IMR-90 (cell line): Measurements from ENCODE around the gene NPTX1. TPM values are rescaled to one million over a fixed set of nuclear protein-coding genes. Genes with fewer than 3 reads are reported as not detected.

Source experiments
- ATAC-seq: fragments of 200-7000 bp; cut with Tn5 transposase; 2 replicates; pipeline ENCODE4 v1.9.1; 2020; ENCODE audit warnings: low read depth, mild to moderate bottlenecking, moderate library complexity
- BruUV-seq: library from RNA; stranded (reverse); fragments of 400-500 nt; replicated peaks from 2 replicates; lab custom pipeline; 2021; lab: Mats Ljungman, UMichigan
- CTCF ChIA-PET: fragments of 300-600 bp; formaldehyde crosslinking; extraction: SDS; loops from one replicate; lab custom pipeline; 2021; ENCODE audit warnings: antibody characterized with exemption; lab: Yijun Ruan, JAX
- POLR2A ChIA-PET: fragments of 300-600 bp; sonication (Branson Sonifier 250); formaldehyde crosslinking; loops from one replicate; lab custom pipeline; 2022; ENCODE audit warnings: antibody characterized with exemption; ENCODE audit not compliant: unreplicated experiment; lab: Charles Lee
- DNase-seq: peaks from one replicate; pipeline ENCODE4 v3.0.0; 2013
- H2AFZ ChIP-seq: replicated peaks from 2 replicates; pipeline ENCODE3; 2013; ENCODE audit warnings: low read length, mild to moderate bottlenecking; ENCODE audit not compliant: poor library complexity
- H2AK5ac ChIP-seq: 2 replicates; pipeline ENCODE4 v1.6.1; 2013; ENCODE audit warnings: low read depth, low read length, inconsistent platforms
- H2AK9ac ChIP-seq: replicated peaks from 2 replicates; pipeline ENCODE3; 2013; ENCODE audit warnings: mild to moderate bottlenecking, low read depth, low read length, moderate library complexity; ENCODE audit not compliant: poor library complexity
- H2BK120ac ChIP-seq: 2 replicates; pipeline ENCODE4 v1.6.1; 2013; ENCODE audit warnings: low read depth, low read length, inconsistent platforms
- H2BK15ac ChIP-seq: 3 replicates; pipeline ENCODE4 v1.6.1; 2013; ENCODE audit warnings: low read depth, low read length, inconsistent platforms
- H2BK20ac ChIP-seq: 2 replicates; pipeline ENCODE4 v1.6.1; 2013; ENCODE audit warnings: low read depth, mild to moderate bottlenecking, inconsistent platforms, low read length, moderate library complexity
- H2BK5ac ChIP-seq: 2 replicates; pipeline ENCODE4 v1.6.1; 2013; ENCODE audit warnings: mild to moderate bottlenecking, low read depth, low read length, inconsistent platforms; ENCODE audit not compliant: poor library complexity, severe bottlenecking
- H3K14ac ChIP-seq: replicated peaks from 2 replicates; pipeline ENCODE4 v1.6.1; 2013; ENCODE audit warnings: low read depth, low read length, inconsistent platforms
- H3K18ac ChIP-seq: 2 replicates; pipeline ENCODE4 v1.6.1; 2013; ENCODE audit warnings: low read depth, low read length, control low read depth
- H3K23ac ChIP-seq: 2 replicates; pipeline ENCODE4 v1.6.1; 2013; ENCODE audit warnings: low read depth, low read length, inconsistent platforms
- H3K27ac ChIP-seq: 2 replicates; pipeline ENCODE4 v1.5.1; 2013; ENCODE audit warnings: mild to moderate bottlenecking, control low read depth, low read length; ENCODE audit not compliant: insufficient read depth
- H3K27me3 ChIP-seq: 2 replicates; pipeline ENCODE4 v1.6.1; 2013; ENCODE audit warnings: low read length; ENCODE audit not compliant: control insufficient read depth, insufficient read depth
- H3K36me3 ChIP-seq: 2 replicates; pipeline ENCODE4 v1.6.1; 2013; ENCODE audit warnings: low read length, mixed read lengths; ENCODE audit not compliant: control insufficient read depth, insufficient read depth
- H3K4ac ChIP-seq: 2 replicates; pipeline ENCODE4 v1.6.1; 2013; ENCODE audit warnings: low read depth, low read length, inconsistent platforms
- H3K4me1 ChIP-seq: 2 replicates; pipeline ENCODE4 v1.6.1; 2013; ENCODE audit warnings: low read length, mixed read lengths; ENCODE audit not compliant: control insufficient read depth, insufficient read depth
- H3K4me2 ChIP-seq: 2 replicates; pipeline ENCODE4 v1.6.1; 2013; ENCODE audit warnings: low read depth, mild to moderate bottlenecking, control low read depth, low read length, moderate library complexity
- H3K4me3 ChIP-seq: 2 replicates; pipeline ENCODE4 v1.5.1; 2013; ENCODE audit warnings: low read depth, mild to moderate bottlenecking, control low read depth, low read length, moderate library complexity; ENCODE audit not compliant: insufficient read depth
- H3K56ac ChIP-seq: 2 replicates; pipeline ENCODE4 v1.6.1; 2013; ENCODE audit warnings: low read length, inconsistent platforms; ENCODE audit not compliant: insufficient read depth; ENCODE audit errors: extremely low read depth
- H3K79me1 ChIP-seq, 2 experiments: 2 replicates each; pipeline ENCODE4 v1.6.1; 2013; ENCODE audit warnings: low read length in 2 of 2, inconsistent platforms in 1 of 2, low read depth in 1 of 2
- H3K9ac ChIP-seq: 2 replicates; pipeline ENCODE4 v1.6.1; 2013; ENCODE audit warnings: low read depth, low read length, control low read depth
- H3K9me1 ChIP-seq: 2 replicates; pipeline ENCODE4 v1.6.1; 2013; ENCODE audit warnings: low read length, inconsistent platforms; ENCODE audit not compliant: insufficient read depth
- H3K9me3 ChIP-seq: 2 replicates; pipeline ENCODE4 v1.6.1; 2013; ENCODE audit warnings: low read length; ENCODE audit not compliant: control insufficient read depth, insufficient read depth
- H4K20me1 ChIP-seq: 2 replicates; pipeline ENCODE4 v1.6.1; 2013; ENCODE audit warnings: low read length, inconsistent platforms; ENCODE audit not compliant: insufficient read depth
- H4K5ac ChIP-seq: 2 replicates; pipeline ENCODE4 v1.6.1; 2013; ENCODE audit warnings: mild to moderate bottlenecking, low read depth, low read length, control low read depth
- H4K8ac ChIP-seq, 2 experiments: 2 replicates each; pipeline ENCODE4 v1.6.1; 2013; ENCODE audit warnings: low read depth in 2 of 2, low read length in 2 of 2, control low read depth in 1 of 2, inconsistent platforms in 1 of 2
- H4K91ac ChIP-seq: 2 replicates; pipeline ENCODE4 v1.6.1; 2013; ENCODE audit warnings: low read depth, low read length, inconsistent platforms; ENCODE audit not compliant: insufficient read depth
- MAFK ChIP-seq: IDR thresholded peaks from 2 replicates; pipeline ENCODE4 v1.6.1; 2012; ENCODE audit warnings: low read depth, low read length, improper control_type of control experiment
- WGBS, 2 experiments: methylation state at CpG; one replicate each; pipeline versions ENCODE4 v1.1.5 to v1.1.7; 2013; ENCODE audit warnings: missing lambda C conversion rate in 2 of 2; ENCODE audit not compliant: insufficient read length in 1 of 2; ENCODE audit errors: extremely low coverage in 2 of 2; 5-methylcytosine and 5-hydroxymethylcytosine counted together
- dilution Hi-C: fragments of 300-500 bp; cut with HindIII; formaldehyde crosslinking; loops from one replicate; pipeline ENCODE4 v1.14.3; 2018; ENCODE audit warnings: low sequenced_read_pairs; ENCODE audit not compliant: unreplicated experiment
- in situ Hi-C: fragments of 300-500 bp; cut with MboI; formaldehyde crosslinking; loops from 3 replicates; pipeline ENCODE4 v1.14.3; 2019; ENCODE audit warnings: low sequenced_read_pairs, inconsistent platforms, mixed read lengths
- intact Hi-C: fragments of 100-400 bp; cut with micrococcal nuclease; formaldehyde crosslinking; loops from 2 replicates; pipeline ENCODE4 v1.10.0; 2022
- polyA plus RNA-seq, 3 experiments: library from polyadenylated mRNA; depleted of rRNA; stranded (reverse); fragments of >200 nt; gene quantifications; 2 replicates each; pipeline ENCODE4 v1.2.3, GENCODE V29; 2012; ENCODE audit warnings: low replicate concordance in 1 of 3
- total RNA-seq: library from RNA; depleted of rRNA; stranded (reverse); fragments of >200 nt; gene quantifications from 2 replicates; pipeline ENCODE4 v1.2.3, GENCODE V29; 2012

Gene NPTX1
- total and polyA plus RNA-seq, 2 of the 4 experiments (the other 2 are of a cell fraction) = 20.8 to 39.5 TPM

DNA sequence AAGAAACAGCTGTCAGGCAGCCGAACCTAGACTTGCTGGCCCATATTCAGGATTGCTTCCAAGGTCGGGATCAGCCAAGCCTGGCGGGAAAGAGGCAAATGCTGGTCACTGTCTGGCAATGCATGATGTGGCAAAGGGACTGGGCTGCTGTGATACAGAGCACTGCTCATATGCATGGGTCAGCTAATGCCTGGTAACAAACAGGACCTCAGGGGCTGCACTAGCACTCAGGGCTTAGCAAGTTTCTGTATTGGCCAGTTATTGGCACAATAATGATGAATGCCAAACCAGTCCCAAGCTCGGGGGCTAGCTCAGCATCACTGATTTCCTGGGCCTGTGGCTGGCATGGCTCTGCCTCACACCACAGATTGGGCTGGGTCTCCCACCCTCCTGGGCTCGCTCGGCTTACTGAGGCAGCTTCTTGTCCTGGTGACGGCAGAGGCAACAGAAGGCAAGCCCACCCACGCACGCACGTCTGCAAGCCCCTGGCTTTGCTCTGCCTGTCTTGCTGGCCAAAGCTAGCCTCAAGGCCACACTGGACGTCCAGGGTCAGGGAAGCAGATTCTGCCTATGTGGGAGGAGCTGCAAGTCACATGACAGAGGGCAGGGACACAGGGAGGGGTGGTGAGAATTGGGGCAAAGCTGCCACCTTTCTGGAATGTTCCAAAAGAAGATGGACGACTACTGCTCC, 46.8 kb upstream of the NPTX1 start:
- Histone ChIP-seq H2BK5ac (no peak overlapping the region), H3K27ac (no peak overlapping the region), H3K4ac (no peak overlapping the region), H2BK20ac (no peak overlapping the region), H4K20me1 (no peaks in the 10 kb centered on the region), H4K91ac (no peak overlapping the region), H4K5ac (no peak overlapping the region), H3K9ac (no peak overlapping the region), H2AFZ (no peak overlapping the region), H3K36me3 (no peaks in the 10 kb centered on the region), H2AK9ac (no peak overlapping the region), H3K18ac (no peak overlapping the region), H3K14ac (no peak overlapping the region), H3K4me3 (no peak overlapping the region), H3K79me1 (no peaks in the 10 kb centered on the region), H3K4me2 (no peak overlapping the region), H2BK120ac (no peak overlapping the region), H3K56ac (no peak overlapping the region), H2BK15ac (no peak overlapping the region), H2AK5ac (no peak overlapping the region), H3K4me1 (peaks cover 6% of the 10 kb centered on the region), H3K27me3 (peaks cover 5% of the 10 kb centered on the region; the same call in 1 of the 2 replicates), H3K9me1 (peaks cover 18% of the 10 kb centered on the region), H4K8ac (no peak overlapping the region), H3K9me3 (no peaks in the 10 kb centered on the region; the same call in 1 of the 2 replicates), H3K23ac (no peak overlapping the region; the same call in 1 of the 2 replicates)
- 85% methylated on average over 9 of the region's 12 CpGs; no CpG with 5 or more reads in 1 of the 2 experiments for WGBS, 2 experiments
- no peak for TF ChIP-seq MAFK
- in situ Hi-C loops (no loop called here), dilution Hi-C loops (no loop called here), intact Hi-C loops (no loop called here)
- CTCF ChIA-PET = no interaction called here
- POLR2A ChIA-PET = no interaction called here
- no TSS peak for BruUV-seq
- no peak for DNase-seq
- no peak for ATAC-seq
